GM12878 (cell line): ENCODE results near the gene CDKN2A. TPM values are rescaled to one million over a fixed set of nuclear protein-coding genes. Genes with fewer than 3 reads are reported as not detected.

ENCODE experiments used
- ATF7 ChIP-seq: fragments of 450-650 bp; IDR thresholded peaks from 2 replicates; pipeline ENCODE4 v1.6.1; 2016; ENCODE audit warnings: low read depth, mild to moderate bottlenecking
- BCL11A ChIP-seq: IDR thresholded peaks from 2 replicates; pipeline ENCODE4 v1.6.1; 2011; ENCODE audit warnings: low read depth, low read length
- CBX3 ChIP-seq: fragments of 200-600 bp; sonication (generic); IDR thresholded peaks from 2 replicates; pipeline ENCODE4 v1.6.1; 2016; ENCODE audit warnings: low read depth, borderline replicate concordance
- EED ChIP-seq: sonication (generic); IDR thresholded peaks from 2 replicates; pipeline ENCODE4 v1.6.1; 2016; ENCODE audit warnings: antibody characterized with exemption, low read depth
- ESRRA ChIP-seq: IDR thresholded peaks from 2 replicates; pipeline ENCODE4 v1.6.1; 2012; ENCODE audit warnings: mild to moderate bottlenecking, low read length, improper control_type of control experiment
- LARP7 ChIP-seq: fragments of 450-650 bp; IDR thresholded peaks from 2 replicates; pipeline ENCODE4 v1.6.1; 2017; ENCODE audit warnings: mild to moderate bottlenecking
- MAX ChIP-seq: IDR thresholded peaks from 2 replicates; pipeline ENCODE4 v1.6.1; 2012; ENCODE audit warnings: low read depth, low read length, improper control_type of control experiment
- MLLT1 ChIP-seq: fragments of 450-650 bp; IDR thresholded peaks from 2 replicates; pipeline ENCODE4 v1.6.1; 2016; ENCODE audit warnings: mild to moderate bottlenecking
- MTA3 ChIP-seq: IDR thresholded peaks from 2 replicates; pipeline ENCODE4 v1.6.1; 2012; ENCODE audit warnings: low read length, inconsistent platforms, borderline replicate concordance
- SMAD1 ChIP-seq: fragments of 450-650 bp; IDR thresholded peaks from 2 replicates; pipeline ENCODE4 v1.6.1; 2018; ENCODE audit warnings: mild to moderate bottlenecking, low read depth; ENCODE audit not compliant: partially characterized antibody
- STAT1 ChIP-seq: fragments of 450-650 bp; conservative IDR thresholded peaks from 2 replicates; pipeline ENCODE4 v1.6.1; 2014; ENCODE audit warnings: antibody characterized with exemption, mild to moderate bottlenecking
- TAF1 ChIP-seq: IDR thresholded peaks from 2 replicates; pipeline ENCODE4 v1.6.1; 2011; ENCODE audit warnings: mild to moderate bottlenecking, low read depth, low read length, borderline replicate concordance
- TCF12 ChIP-seq: IDR thresholded peaks from 2 replicates; pipeline ENCODE4 v1.6.1; 2011; ENCODE audit warnings: low read depth, mild to moderate bottlenecking, low read length
- ZBTB11 ChIP-seq: fragments of 450-650 bp; formaldehyde crosslinking; IDR thresholded peaks from 2 replicates; pipeline ENCODE4 v1.5.0; 2022; ENCODE audit warnings: mild to moderate bottlenecking, missing genetic modification characterization
- ZBTB4 ChIP-seq: fragments of 450-650 bp; formaldehyde crosslinking; IDR thresholded peaks from 2 replicates; pipeline ENCODE4 v1.4.0; 2022; ENCODE audit warnings: mild to moderate bottlenecking, moderate library complexity
- ZBTB40 ChIP-seq: fragments of 450-650 bp; IDR thresholded peaks from 2 replicates; pipeline ENCODE4 v1.6.1; 2016; ENCODE audit warnings: mild to moderate bottlenecking, moderate library complexity, borderline replicate concordance
- ZNF217 ChIP-seq: fragments of 450-650 bp; IDR thresholded peaks from 2 replicates; pipeline ENCODE4 v1.6.1; 2017; ENCODE audit warnings: antibody characterized with exemption, mild to moderate bottlenecking
- polyA plus RNA-seq, 11 experiments: library from polyadenylated mRNA; depleted of rRNA in 4 of 11; unstranded in 6 of 11; stranded (reverse) in 5 of 11; fragments of >200 nt; fragmentation: Nextera tagmentation in 4 of 11; fragmentation: Illumina TruSeq in 1 of 11; extraction: Ambion mirVana in 4 of 11; extraction: Trizol in 1 of 11; gene quantifications; 1 replicate in 1 of 11; 2 replicates in 10 of 11; pipeline versions ENCODE4 v1.2.1 to v1.2.3, GENCODE V29; 2011 to 2016; ENCODE audit warnings: inconsistent platforms in 2 of 11, missing spikeins in 2 of 11, low read depth in 1 of 11
- total RNA-seq, 4 experiments: library from RNA; depleted of rRNA in 3 of 4; stranded (reverse); fragments of >200 nt in 3 of 4; fragmentation: Illumina TruSeq in 1 of 4; extraction: Trizol in 1 of 4; gene quantifications; 2 replicates each; pipeline versions ENCODE4 v1.2.1 to v1.2.3, GENCODE V29; 2013 to 2021

The CDKN2A gene
- total and polyA plus RNA-seq, 10 of the 15 experiments (the other 5 are each of a cell fraction or from before 2014, with no cell fraction given) = 0.84 to 41.2 (median 18.4) TPM

- TF ChIP-seq ZBTB40 = peak; percentile 37; the same call in 1 of the 2 replicates
- TF ChIP-seq EED = peak; percentile 42; the same call in 1 of the 2 replicates
- no peak for TF ChIP-seq BCL11A
- TF ChIP-seq ZBTB4 = no peak
- no peak for TF ChIP-seq ESRRA
- TF ChIP-seq MLLT1 = no peak
- no peak for TF ChIP-seq ZBTB11 (CRISPR knock-in tag)
- no peak for TF ChIP-seq ZNF217
- TF ChIP-seq STAT1 = no peak
- 0 out of 2 replicates have a peak, but pooled peaks have one; percentile 27 for TF ChIP-seq MAX
- no peak for TF ChIP-seq MTA3
- TF ChIP-seq LARP7 = no peak
- no peak for TF ChIP-seq ATF7
- TF ChIP-seq CBX3 = no peak
- no peak for TF ChIP-seq TAF1
- no peak for TF ChIP-seq SMAD1
- TF ChIP-seq TCF12 = peak; percentile 51
Measured at GRCh38 chr9:21995006-21995665, 944 bp upstream of the CDKN2A start (continued).
